Immature natural killer cell (primary cell): Measurements from ENCODE around the gene HNRNPM. TPM values are rescaled to one million over a fixed set of nuclear protein-coding genes. Genes with fewer than 3 reads are reported as not detected.

Experiments used
- DNase-seq, 3 donors: peaks; one replicate each; pipeline ENCODE4 v3.0.0; 2022; ENCODE audit warnings: mixed read lengths in 1 of 3
- H3K27ac Mint-ChIP-seq, 6 donors: one replicate each; pipeline ENCODE4 v1.8.0; 2020; ENCODE audit warnings: mixed read lengths in 6 of 6, mild to moderate bottlenecking in 5 of 6, inconsistent platforms in 4 of 6, moderate library complexity in 3 of 6
- H3K27me3 Mint-ChIP-seq, 3 donors: one replicate each; pipeline ENCODE4 v1.8.0; 2020 to 2021; ENCODE audit warnings: low read depth in 3 of 3, mild to moderate bottlenecking in 3 of 3, mixed read lengths in 3 of 3, moderate library complexity in 3 of 3, inconsistent platforms in 1 of 3
- H3K36me3 Mint-ChIP-seq, 3 donors: one replicate each; pipeline ENCODE4 v1.8.0; 2020; ENCODE audit warnings: mixed read lengths in 3 of 3, inconsistent platforms in 2 of 3, mild to moderate bottlenecking in 2 of 3
- H3K4me1 Mint-ChIP-seq, 2 donors: one replicate each; pipeline ENCODE4 v1.8.0; 2020; ENCODE audit warnings: inconsistent platforms in 2 of 2, mild to moderate bottlenecking in 2 of 2, mixed read lengths in 2 of 2, moderate library complexity in 1 of 2
- H3K4me3 Mint-ChIP-seq, 5 donors: one replicate each; pipeline ENCODE4 v1.8.0; 2020; ENCODE audit warnings: mild to moderate bottlenecking in 5 of 5, mixed read lengths in 5 of 5, inconsistent platforms in 3 of 5, moderate library complexity in 3 of 5
- H3K9me3 Mint-ChIP-seq, 6 donors: one replicate each; pipeline ENCODE4 v1.8.0; 2020; ENCODE audit warnings: mild to moderate bottlenecking in 6 of 6, mixed read lengths in 6 of 6, inconsistent platforms in 4 of 6, moderate library complexity in 3 of 6
- polyA plus RNA-seq, 3 donors: library from polyadenylated mRNA; unstranded; fragments of 300-500 nt; fragmentation: Illumina TruSeq; gene quantifications; one replicate each; pipeline ENCODE4 v1.2.3, GENCODE V29; 2021

Gene HNRNPM
- polyA plus RNA-seq, 3 donors from 2014 or later = 163 to 287 (median 209) TPM

- Mint-ChIP-seq H3K27ac (peak overlapping the region; percentile 85 to 91 (median 88)), H3K36me3 (peaks cover 5 to 34% (median 20%) of the 10 kb centered on the region in 3 donors)
- peak; percentile 52 to 66 (median 58) for DNase-seq
These were observed 42.5 kb downstream of the HNRNPM start for GRCh38 chr19:8487137-8487851.

GRCh38 chr19:8488365-8488764 is 43.6 kb downstream of the HNRNPM start:
- Mint-ChIP-seq H3K27me3 (peaks cover 8 to 16% (median 8%) of the 10 kb centered on the region in 3 donors), H3K4me3 (peak overlapping the region in 3 of 5 donors; percentile 59 to 77 (median 66)), H3K4me1 (peaks cover 31 to 33% of the 10 kb centered on the region in 2 donors), H3K36me3 (peaks cover 0 to 24% (median 17%) of the 10 kb centered on the region in 3 donors), H3K27ac (peak overlapping the region; percentile 85 to 91 (median 88)), H3K9me3 (no peaks in the 10 kb centered on the region)
- no peak for DNase-seq

More at GRCh38 chr19:8487137-8487851, 42.5 kb downstream of the HNRNPM start:
- H3K27me3 Mint-ChIP-seq = peaks cover 8 to 16% (median 8%) of the 10 kb centered on the region in 3 donors
- H3K9me3 Mint-ChIP-seq = no peaks in the 10 kb centered on the region
- H3K4me1 Mint-ChIP-seq = peaks cover 35 to 38% of the 10 kb centered on the region in 2 donors
- H3K4me3 Mint-ChIP-seq = peak overlapping the region; percentile 39 to 77 (median 59)

- H3K4me1 Mint-ChIP-seq = peaks cover 31 to 39% of the 10 kb centered on the region in 2 donors
- H3K27me3 Mint-ChIP-seq = peaks cover 7 to 16% (median 8%) of the 10 kb centered on the region in 3 donors
- peak overlapping the region in 1 of 5 donors; percentile 18 for H3K4me3 Mint-ChIP-seq
- H3K36me3 Mint-ChIP-seq = peaks cover 0 to 24% (median 17%) of the 10 kb centered on the region in 3 donors
- H3K9me3 Mint-ChIP-seq = no peaks in the 10 kb centered on the region
- peak overlapping the region in 5 of 6 donors; percentile 7 to 77 (median 59) for H3K27ac Mint-ChIP-seq
- DNase-seq = no peak
These were observed 45.0 kb downstream of the HNRNPM start for GRCh38 chr19:8489561-8490394.

- no peak overlapping the region for H3K4me3 Mint-ChIP-seq
- no peak overlapping the region for H3K27ac Mint-ChIP-seq
- no peaks in the 10 kb centered on the region for H3K9me3 Mint-ChIP-seq
- H3K36me3 Mint-ChIP-seq = peaks cover 0 to 19% (median 13%) of the 10 kb centered on the region in 3 donors
- H3K4me1 Mint-ChIP-seq = peaks cover 31 to 38% of the 10 kb centered on the region in 2 donors
- DNase-seq = no peak
- H3K27me3 Mint-ChIP-seq = peaks cover 7 to 11% (median 7%) of the 10 kb centered on the region in 3 donors
These were observed 45.6 kb downstream of the HNRNPM start for GRCh38 chr19:8490395-8490760.

GRCh38 chr19:8490873-8491272 is 46.1 kb downstream of the HNRNPM start:
- Mint-ChIP-seq H3K4me1 (peaks cover 31 to 41% of the 10 kb centered on the region in 2 donors), H3K27ac (peak overlapping the region in 2 of 6 donors; percentile 30 to 57), H3K36me3 (peaks cover 0 to 17% (median 13%) of the 10 kb centered on the region in 3 donors), H3K27me3 (peaks cover 7 to 10% (median 7%) of the 10 kb centered on the region in 3 donors), H3K4me3 (no peak overlapping the region), H3K9me3 (no peaks in the 10 kb centered on the region)
- no peak for DNase-seq

- no peak for DNase-seq
- peaks cover 26 to 37% of the 10 kb centered on the region in 2 donors for H3K4me1 Mint-ChIP-seq
- H3K27me3 Mint-ChIP-seq = peaks cover 5 to 8% (median 7%) of the 10 kb centered on the region in 3 donors
- peaks cover 0 to 14% (median 10%) of the 10 kb centered on the region in 3 donors for H3K36me3 Mint-ChIP-seq
- H3K9me3 Mint-ChIP-seq = no peaks in the 10 kb centered on the region
- H3K27ac Mint-ChIP-seq = peak overlapping the region in 1 of 6 donors; percentile 35
- no peak overlapping the region for H3K4me3 Mint-ChIP-seq
These were observed 46.8 kb downstream of the HNRNPM start for GRCh38 chr19:8491574-8491973.

- H3K4me1 Mint-ChIP-seq = peaks cover under 1 to 13% of the 10 kb centered on the region in 2 donors
- peaks cover 0 to 7% (median 2%) of the 10 kb centered on the region in 3 donors for H3K27me3 Mint-ChIP-seq
- no peak overlapping the region for H3K4me3 Mint-ChIP-seq
- H3K27ac Mint-ChIP-seq = no peak overlapping the region
- peaks cover 0 to 3% (median 0%) of the 10 kb centered on the region in 3 donors for H3K36me3 Mint-ChIP-seq
- H3K9me3 Mint-ChIP-seq = no peaks in the 10 kb centered on the region
- no peak for DNase-seq
These were observed 49.4 kb downstream of the HNRNPM start for GRCh38 chr19:8494158-8494557.

- DNase-seq = no peak
- H3K27me3 Mint-ChIP-seq = peaks cover 0 to 4% (median 3%) of the 10 kb centered on the region in 3 donors
- H3K4me1 Mint-ChIP-seq = peaks cover 20 to 34% of the 10 kb centered on the region in 2 donors
- no peak overlapping the region for H3K27ac Mint-ChIP-seq
- H3K36me3 Mint-ChIP-seq = peaks cover 0 to 6% (median 0%) of the 10 kb centered on the region in 3 donors
- H3K9me3 Mint-ChIP-seq = no peaks in the 10 kb centered on the region
- no peak overlapping the region for H3K4me3 Mint-ChIP-seq
These were observed 53.5 kb downstream of the HNRNPM start for GRCh38 chr19:8498295-8498694.

GRCh38 chr19:8499048-8499833 is 54.5 kb downstream of the HNRNPM start:
- Mint-ChIP-seq H3K27ac (no peak overlapping the region), H3K9me3 (no peaks in the 10 kb centered on the region), H3K27me3 (peaks cover 2 to 7% (median 3%) of the 10 kb centered on the region in 3 donors), H3K4me1 (peaks cover 30 to 35% of the 10 kb centered on the region in 2 donors), H3K36me3 (peaks cover 0 to 6% (median 0%) of the 10 kb centered on the region in 3 donors), H3K4me3 (no peak overlapping the region)
- no peak for DNase-seq

GRCh38 chr19:8500158-8500557 is 55.4 kb downstream of the HNRNPM start:
- H3K4me3 Mint-ChIP-seq = peak overlapping the region in 2 of 5 donors; percentile 54 to 61
- no peak for DNase-seq
- peaks cover 3 to 4% (median 4%) of the 10 kb centered on the region in 3 donors for H3K27me3 Mint-ChIP-seq
- peak overlapping the region in 2 of 6 donors; percentile 47 to 88 for H3K27ac Mint-ChIP-seq
- no peaks in the 10 kb centered on the region for H3K9me3 Mint-ChIP-seq
- H3K4me1 Mint-ChIP-seq = peaks cover 33 to 38% of the 10 kb centered on the region in 2 donors
- peaks cover 0 to 6% (median 0%) of the 10 kb centered on the region in 3 donors for H3K36me3 Mint-ChIP-seq

- DNase-seq = no peak
- peaks cover 0 to 6% (median 0%) of the 10 kb centered on the region in 3 donors for H3K36me3 Mint-ChIP-seq
- H3K27me3 Mint-ChIP-seq = peaks cover 5 to 8% (median 7%) of the 10 kb centered on the region in 3 donors
- peak overlapping the region in 1 of 5 donors; percentile 53 for H3K4me3 Mint-ChIP-seq
- H3K4me1 Mint-ChIP-seq = peaks cover 38 to 42% of the 10 kb centered on the region in 2 donors
- no peak overlapping the region for H3K27ac Mint-ChIP-seq
- no peaks in the 10 kb centered on the region for H3K9me3 Mint-ChIP-seq
These were observed 56.7 kb downstream of the HNRNPM start for GRCh38 chr19:8501516-8501915.

GRCh38 chr19:8501981-8502380 is 57.2 kb downstream of the HNRNPM start:
- H3K27me3 Mint-ChIP-seq = peaks cover 6 to 8% (median 7%) of the 10 kb centered on the region in 3 donors
- peak overlapping the region in 1 of 6 donors; percentile 61 for H3K27ac Mint-ChIP-seq
- no peaks in the 10 kb centered on the region for H3K9me3 Mint-ChIP-seq
- DNase-seq = no peak
- peaks cover 39 to 43% of the 10 kb centered on the region in 2 donors for H3K4me1 Mint-ChIP-seq
- peaks cover 0 to 6% (median 0%) of the 10 kb centered on the region in 3 donors for H3K36me3 Mint-ChIP-seq
- peak overlapping the region; percentile 7 to 57 (median 51) for H3K4me3 Mint-ChIP-seq

- no peaks in the 10 kb centered on the region for H3K9me3 Mint-ChIP-seq
- peaks cover 5 to 14% (median 12%) of the 10 kb centered on the region in 3 donors for H3K27me3 Mint-ChIP-seq
These were observed 58.7 kb downstream of the HNRNPM start for GRCh38 chr19:8503510-8503909.

More at GRCh38 chr19:8503510-8503909, 58.7 kb downstream of the HNRNPM start:
- Mint-ChIP-seq H3K4me1 (peaks cover 39 to 43% of the 10 kb centered on the region in 2 donors), H3K27ac (peak overlapping the region in 1 of 6 donors; percentile 12), H3K4me3 (peak overlapping the region in 4 of 5 donors; percentile 22 to 38 (median 34)), H3K36me3 (peaks cover 0 to 9% (median 0%) of the 10 kb centered on the region in 3 donors)
- DNase-seq = no peak
